HG03135 (cell line): Measurements from ENCODE around the gene KIF5A.
A peak's percentile ranks its signal among the peaks of the same experiment; 100 is the strongest.

Experiments
- ATAC-seq: cut with Tn5 transposase; IDR thresholded peaks from one replicate; pipeline ENCODE4 v1.9.1; 2021; ENCODE audit warnings: mild to moderate bottlenecking, moderate library complexity; ENCODE audit not compliant: unreplicated experiment

The KIF5A gene

GRCh38 chr12:57628280-57629191 lies 78.7 kb downstream of the KIF5A start:
- no peak for ATAC-seq

DNA sequence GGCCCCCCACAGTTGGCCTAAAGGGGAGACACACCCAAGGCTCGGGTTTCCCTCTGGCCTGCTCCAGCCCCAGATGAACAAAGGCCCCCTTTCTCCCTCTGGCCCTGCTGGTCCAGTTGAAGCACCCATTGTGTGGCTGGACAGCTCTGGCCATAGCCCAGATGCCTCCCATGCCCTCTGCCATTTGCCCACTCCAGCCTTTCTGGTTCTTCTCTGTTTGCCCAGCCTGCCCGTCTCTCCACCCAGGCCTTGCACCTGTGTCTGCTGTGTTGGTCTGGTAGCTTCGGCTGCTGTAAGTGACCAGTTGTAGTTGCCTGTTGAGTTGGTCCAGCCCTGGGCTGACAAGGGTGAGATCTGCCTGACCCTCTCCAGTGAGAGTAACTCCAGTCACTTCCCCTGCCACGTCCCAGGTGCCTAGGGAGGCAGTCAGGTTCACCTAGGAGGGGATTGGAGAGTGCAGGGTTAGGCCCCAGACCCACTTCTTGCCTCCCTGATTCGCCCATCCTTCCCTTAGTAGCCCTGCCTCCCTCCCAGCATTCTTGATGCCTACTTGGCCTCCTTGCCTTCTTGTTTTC lies 80.1 kb downstream of the KIF5A start:
- no peak for ATAC-seq

DNA sequence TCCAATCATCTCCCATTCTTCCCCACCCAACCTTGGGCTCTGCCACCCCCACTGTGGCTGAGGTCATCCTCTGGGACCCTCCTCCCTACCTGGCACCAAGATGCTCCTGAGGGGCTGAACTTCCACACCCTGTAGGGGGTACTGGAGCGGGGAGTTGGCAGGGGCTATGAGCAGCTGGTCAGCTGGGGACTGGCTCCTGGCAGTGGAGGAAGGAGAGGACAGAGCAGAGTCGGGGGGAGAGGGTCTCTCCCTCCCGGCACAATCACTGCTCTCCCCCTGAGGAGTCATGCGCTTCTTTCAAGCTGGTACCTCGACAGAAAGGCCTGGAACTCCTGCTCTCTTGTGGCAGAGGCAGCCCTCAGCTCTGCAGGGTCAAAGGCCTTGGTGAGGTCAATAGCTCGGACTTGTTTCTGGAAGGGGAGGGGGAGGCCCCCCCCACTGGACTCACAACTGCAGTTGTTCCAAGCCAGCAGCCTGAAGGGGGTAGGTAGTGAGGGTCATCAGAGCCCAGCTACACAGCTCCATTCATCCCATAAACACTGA lies 81.1 kb downstream of the KIF5A start:
- no peak for ATAC-seq

DNA sequence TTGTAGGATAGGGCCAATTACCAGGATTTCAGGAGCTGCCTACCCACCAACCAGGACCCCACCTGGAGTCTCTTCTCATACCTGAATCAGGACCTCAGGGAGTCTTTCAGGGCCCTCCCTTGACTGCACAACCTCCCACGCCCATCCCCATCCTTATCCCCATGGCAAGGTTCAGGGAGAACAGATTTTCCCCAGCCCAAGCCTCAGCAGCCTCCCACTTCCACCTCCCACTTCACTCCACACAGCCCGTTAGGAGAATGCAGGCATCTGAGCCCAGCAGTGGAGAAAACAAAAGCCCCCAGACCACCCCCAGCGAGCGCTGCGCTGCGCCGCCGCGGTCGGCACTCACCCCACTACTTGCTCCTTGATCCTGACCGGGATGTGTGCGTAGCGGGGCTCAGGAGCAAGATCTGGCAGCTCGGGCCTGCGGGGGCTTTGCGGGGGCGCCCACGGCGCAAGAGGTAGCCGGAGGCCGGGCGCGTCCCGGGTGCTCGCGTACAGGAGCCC lies 81.8 kb downstream of the KIF5A start:
- ATAC-seq = no peak

- ATAC-seq = no peak
These were observed 82.5 kb downstream of the KIF5A start for GRCh38 chr12:57632073-57632957.

DNA sequence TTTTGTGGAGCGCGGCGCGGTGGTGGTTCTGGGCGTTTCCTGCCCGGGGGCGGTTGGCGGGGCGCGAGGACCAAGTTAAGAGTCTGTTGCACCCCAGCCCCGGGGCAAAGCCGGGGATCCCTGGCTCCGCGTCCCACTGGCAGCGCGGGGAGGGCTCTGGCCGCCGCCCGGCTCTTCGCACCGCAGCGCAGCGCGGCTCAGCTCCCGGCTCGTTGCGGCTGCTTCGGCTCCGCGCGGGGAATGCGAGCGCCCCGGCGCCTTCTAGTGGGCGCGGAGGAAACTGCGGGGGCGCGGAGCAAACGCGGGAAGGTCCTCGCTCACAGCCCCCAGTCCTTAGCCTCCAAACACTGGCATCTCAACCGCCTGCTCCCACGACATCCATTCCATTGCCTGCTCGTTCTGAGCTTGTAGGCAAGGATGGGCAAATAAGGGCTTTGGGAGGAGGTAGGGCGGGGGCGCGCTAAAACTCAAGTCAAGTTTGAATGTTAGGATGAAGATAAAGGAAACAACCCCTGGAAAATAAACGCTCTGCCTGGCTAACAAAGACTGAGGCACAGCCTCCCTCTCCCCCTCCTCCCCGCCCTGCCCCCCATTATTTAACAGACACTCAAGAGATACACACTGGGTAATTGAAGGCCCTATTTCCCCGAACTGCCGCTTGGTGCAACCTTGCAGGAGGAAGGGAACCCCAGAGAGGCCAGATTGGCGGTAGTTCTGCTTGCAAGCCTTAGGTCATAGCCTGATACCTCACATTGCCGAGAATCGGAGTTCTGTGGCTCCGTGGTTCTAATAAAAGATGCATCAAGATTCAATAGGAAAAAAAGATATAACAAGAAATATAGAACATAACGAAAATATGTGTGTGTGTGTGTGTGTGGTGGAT lies 83.4 kb downstream of the KIF5A start, which contains the start of gene B4GALNT1:
TSS of gene B4GALNT1 (minus strand) at position 244 of the 883 bp plus-strand sequence. CDS start 1,069 bp downstream, outside the sequence.
- ATAC-seq = peak; percentile 70
